ENCODE results near the gene TMEM263.

GRCh38 chr12:107017042-107017441 is 61.3 kb downstream of the TMEM263 start:
- TF ChIP-seq REST (IDR thresholded peaks at IDR 0.05; ENCODE audit: insufficient read depth in 1 of 2, low read depth in 2 of 2, low read length in 2 of 2) (no peak), TAF1 (IDR thresholded peaks at IDR 0.05; ENCODE audit: borderline replicate concordance, insufficient read depth, low read length) (no peak), POLR2AphosphoS5 (IDR thresholded peaks at IDR 0.05; ENCODE audit: low read depth, low read length) (no peak), SIN3A (IDR thresholded peaks at IDR 0.05; ENCODE audit: borderline replicate concordance, insufficient read depth, low read length) (no peak), FOXP2 (optimal IDR thresholded peaks at IDR 0.05; ENCODE audit: borderline replicate concordance, extremely low read depth, extremely low read length, insufficient read depth) (no peak)
